GM12801 (cell line): ENCODE results near the gene CACNA1I.

Source experiments
- TF ChIP-seq, protein P1 (sequence below): IDR thresholded peaks from one replicate; pipeline ENCODE4 v1.5.1; 2011; ENCODE audit warnings: control low read depth; ENCODE audit not compliant: insufficient read length; ENCODE audit errors: extremely low read depth

Gene CACNA1I

DNA sequence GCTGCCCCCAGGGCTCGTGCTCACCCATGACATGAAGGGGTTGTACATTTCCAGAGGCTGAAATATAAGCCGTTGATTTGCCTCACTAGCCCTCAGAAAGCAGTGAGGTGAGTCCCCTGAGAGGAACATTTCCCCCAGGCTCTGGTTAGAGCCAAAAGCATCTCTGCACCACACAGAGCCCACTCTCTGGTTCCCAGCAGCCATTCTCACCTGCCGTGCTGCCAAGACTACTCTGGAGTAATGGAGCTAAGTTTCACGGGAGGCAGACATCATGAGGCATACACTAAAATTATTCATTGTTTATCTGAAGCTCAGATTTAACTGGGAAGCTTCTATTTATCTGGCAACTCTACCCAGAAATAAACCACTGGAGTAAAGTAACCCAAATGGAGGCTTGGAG lies 40.8 kb downstream of the CACNA1I start:
- TF ChIP-seq, protein P1, sequence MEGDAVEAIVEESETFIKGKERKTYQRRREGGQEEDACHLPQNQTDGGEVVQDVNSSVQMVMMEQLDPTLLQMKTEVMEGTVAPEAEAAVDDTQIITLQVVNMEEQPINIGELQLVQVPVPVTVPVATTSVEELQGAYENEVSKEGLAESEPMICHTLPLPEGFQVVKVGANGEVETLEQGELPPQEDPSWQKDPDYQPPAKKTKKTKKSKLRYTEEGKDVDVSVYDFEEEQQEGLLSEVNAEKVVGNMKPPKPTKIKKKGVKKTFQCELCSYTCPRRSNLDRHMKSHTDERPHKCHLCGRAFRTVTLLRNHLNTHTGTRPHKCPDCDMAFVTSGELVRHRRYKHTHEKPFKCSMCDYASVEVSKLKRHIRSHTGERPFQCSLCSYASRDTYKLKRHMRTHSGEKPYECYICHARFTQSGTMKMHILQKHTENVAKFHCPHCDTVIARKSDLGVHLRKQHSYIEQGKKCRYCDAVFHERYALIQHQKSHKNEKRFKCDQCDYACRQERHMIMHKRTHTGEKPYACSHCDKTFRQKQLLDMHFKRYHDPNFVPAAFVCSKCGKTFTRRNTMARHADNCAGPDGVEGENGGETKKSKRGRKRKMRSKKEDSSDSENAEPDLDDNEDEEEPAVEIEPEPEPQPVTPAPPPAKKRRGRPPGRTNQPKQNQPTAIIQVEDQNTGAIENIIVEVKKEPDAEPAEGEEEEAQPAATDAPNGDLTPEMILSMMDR: no peak

DNA sequence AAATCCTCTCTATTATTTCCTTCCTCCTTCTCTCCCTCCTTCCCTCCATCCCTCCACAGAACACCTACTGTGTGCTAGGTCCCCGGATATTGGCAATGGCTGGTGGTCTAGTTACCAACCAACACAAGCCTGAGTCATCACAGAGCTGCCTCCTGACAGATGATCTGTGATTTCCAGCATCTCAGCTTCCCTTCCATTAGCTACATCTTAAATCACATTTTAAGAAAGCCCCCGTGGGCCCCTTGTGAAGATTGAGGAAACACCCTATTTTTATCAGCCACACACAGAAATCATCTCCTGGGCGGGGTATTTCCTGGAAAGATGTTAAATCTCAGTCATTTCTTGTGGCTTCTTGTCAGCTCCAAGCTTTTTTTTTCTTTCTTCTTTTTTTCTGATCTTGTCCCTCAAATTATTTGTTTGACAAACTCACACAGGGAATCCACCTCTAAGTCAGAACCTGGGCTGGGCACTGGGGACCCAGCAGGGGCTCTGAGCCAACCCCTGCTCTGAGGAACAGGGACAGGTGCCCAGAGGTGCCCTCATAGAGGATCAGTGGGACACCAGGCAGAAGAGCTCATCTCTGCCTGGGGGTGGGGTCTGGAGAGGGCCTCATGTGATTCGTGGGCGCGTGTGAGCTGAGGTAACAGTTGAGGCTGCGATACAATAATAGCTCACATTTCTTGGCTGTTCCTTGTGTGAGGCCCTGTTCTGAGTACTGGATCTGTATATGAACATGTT lies 42.4 kb downstream of the CACNA1I start:
- TF ChIP-seq, protein P1: no peak

DNA sequence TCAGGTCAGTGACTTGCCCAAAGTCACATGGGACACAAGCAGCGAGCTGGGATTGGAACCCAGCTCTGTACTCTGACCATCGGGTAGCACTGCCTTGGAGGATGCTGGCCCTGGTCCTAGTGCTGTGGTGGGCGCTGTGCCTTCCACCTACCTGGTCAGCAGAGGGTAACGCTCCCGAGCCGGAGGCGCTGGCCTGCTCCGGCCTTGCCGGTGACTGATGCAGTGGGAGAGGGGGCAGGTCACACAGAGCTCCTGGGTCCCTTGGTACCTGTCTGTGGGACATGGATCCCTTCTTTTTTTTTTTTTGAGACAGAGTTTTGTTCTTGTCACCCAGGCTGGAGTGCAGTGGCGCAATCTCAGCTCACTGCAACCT lies 43.0 kb downstream of the CACNA1I start:
- TF ChIP-seq, protein P1: no peak

DNA sequence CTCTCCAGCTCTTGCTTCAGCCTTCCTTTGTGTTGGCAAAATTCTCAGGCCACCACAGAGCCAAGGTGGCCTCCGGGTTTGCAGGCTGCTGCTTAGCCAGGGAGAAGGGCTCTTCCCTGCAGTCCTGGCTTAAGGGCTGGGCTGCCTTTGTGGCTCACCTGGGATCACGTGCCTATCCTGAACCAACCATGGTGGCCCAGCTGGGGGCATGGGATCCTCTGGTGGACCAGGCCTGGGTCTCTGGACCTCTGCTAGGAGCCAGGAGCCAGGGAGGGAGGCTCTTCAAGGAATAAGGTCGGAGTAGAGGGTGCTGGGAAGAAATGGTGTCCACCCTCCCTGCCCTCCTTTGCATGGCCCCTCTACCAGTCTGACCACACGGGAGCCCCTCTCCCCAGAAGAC lies 43.9 kb downstream of the CACNA1I start:
- TF ChIP-seq, protein P1: no peak

DNA sequence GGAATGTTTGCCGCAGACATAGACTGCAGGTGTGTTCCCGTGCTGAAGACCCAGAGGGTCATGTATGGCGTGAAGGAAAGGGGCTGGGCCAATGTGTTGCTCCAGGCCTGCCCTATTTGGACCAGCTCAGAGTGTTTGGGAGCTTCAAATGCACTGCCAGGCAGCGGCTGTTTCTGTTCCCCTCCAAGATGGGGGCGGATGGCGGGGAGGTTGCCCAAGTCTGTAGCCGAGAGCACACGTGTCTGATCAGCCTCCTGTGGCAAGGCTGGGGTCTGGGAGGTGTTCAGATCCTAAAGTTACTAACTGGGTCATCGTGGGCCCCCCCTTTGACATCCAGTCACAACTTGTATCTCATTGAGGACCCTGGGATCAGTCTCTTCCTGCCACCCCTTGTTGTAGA lies 45.5 kb downstream of the CACNA1I start:
- TF ChIP-seq, protein P1: no peak

DNA sequence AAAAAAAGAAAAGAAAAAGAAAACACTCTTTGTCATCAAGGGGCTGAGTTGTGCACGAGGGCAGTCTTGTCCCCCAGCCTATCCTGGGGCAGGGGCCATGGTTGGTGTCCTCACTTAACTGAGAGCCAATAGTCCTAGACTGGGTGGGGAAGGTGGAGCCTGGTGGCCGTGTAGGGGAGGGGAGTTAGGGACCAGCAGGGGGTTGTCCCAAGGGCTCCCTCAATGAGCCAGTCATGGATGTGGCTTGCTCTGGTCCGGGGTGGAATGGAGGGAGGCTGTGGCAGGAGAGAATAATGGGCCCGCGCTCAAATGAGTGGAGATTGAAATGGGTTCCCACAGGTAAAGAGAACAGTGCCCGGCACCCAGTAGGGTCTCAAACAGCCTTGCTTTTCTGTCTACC lies 46.2 kb downstream of the CACNA1I start:
- TF ChIP-seq, protein P1: no peak

DNA sequence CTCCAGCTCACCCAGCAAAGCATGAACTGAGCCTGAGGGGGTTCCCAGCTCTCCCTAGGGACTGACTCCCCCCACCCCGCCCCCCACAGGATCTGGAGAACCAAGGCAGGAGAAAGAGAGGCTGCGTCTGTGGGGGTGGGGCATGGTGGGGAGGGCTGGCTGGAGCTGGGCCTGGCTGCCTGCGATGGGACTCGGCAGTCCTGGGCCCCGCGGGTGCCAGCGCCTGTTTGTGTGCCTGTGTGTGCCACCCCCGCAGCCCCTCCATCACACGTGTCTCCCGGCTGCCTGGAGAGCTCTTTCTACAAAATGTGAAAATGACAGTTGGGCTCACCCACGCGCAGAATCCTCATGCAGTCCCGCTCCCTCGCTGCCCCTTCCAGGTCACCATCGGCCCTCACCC lies 46.8 kb downstream of the CACNA1I start:
- TF ChIP-seq, protein P1: no peak
